ENCODE measurements around the gene RNF38.

DNA sequence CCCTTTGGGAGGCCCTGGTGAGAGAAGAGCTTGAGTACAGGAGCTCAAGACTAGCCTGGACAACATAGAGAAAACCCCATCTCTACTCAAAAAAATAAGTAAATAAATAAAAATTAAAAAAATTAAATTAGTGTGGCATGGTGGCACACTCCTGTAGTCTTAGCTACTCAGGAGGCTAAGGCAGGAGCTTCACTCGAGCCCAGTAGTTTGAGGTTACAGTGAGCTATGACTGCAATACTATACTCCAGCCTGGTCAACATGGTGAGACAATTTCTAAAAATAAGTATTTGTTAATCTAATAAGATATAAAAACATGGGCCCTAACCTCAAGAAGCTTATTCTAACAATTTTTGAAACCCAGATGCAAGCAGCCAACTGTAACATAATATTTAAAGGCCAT, 7.6 kb downstream of the RNF38 start:
- TF ChIP-seq, protein P1, sequence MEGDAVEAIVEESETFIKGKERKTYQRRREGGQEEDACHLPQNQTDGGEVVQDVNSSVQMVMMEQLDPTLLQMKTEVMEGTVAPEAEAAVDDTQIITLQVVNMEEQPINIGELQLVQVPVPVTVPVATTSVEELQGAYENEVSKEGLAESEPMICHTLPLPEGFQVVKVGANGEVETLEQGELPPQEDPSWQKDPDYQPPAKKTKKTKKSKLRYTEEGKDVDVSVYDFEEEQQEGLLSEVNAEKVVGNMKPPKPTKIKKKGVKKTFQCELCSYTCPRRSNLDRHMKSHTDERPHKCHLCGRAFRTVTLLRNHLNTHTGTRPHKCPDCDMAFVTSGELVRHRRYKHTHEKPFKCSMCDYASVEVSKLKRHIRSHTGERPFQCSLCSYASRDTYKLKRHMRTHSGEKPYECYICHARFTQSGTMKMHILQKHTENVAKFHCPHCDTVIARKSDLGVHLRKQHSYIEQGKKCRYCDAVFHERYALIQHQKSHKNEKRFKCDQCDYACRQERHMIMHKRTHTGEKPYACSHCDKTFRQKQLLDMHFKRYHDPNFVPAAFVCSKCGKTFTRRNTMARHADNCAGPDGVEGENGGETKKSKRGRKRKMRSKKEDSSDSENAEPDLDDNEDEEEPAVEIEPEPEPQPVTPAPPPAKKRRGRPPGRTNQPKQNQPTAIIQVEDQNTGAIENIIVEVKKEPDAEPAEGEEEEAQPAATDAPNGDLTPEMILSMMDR (IDR thresholded peaks at IDR 0.05) = no peak
- no peak for TF ChIP-seq POLR2AphosphoS5 (IDR thresholded peaks at IDR 0.05)
- no peak for TF ChIP-seq POLR2A (IDR thresholded peaks at IDR 0.05; ENCODE audit: low read depth)
- TF ChIP-seq EP300 (IDR thresholded peaks at IDR 0.05) = no peak
